GM18508 (cell line): ENCODE data around the gene NKX1-1.

Experiments
- ATAC-seq: cut with Tn5 transposase; IDR thresholded peaks from one replicate; pipeline ENCODE4 v1.9.1; 2021; ENCODE audit warnings: moderate number of reproducible peaks; ENCODE audit not compliant: insufficient read depth, unreplicated experiment

NKX1-1 gene

DNA sequence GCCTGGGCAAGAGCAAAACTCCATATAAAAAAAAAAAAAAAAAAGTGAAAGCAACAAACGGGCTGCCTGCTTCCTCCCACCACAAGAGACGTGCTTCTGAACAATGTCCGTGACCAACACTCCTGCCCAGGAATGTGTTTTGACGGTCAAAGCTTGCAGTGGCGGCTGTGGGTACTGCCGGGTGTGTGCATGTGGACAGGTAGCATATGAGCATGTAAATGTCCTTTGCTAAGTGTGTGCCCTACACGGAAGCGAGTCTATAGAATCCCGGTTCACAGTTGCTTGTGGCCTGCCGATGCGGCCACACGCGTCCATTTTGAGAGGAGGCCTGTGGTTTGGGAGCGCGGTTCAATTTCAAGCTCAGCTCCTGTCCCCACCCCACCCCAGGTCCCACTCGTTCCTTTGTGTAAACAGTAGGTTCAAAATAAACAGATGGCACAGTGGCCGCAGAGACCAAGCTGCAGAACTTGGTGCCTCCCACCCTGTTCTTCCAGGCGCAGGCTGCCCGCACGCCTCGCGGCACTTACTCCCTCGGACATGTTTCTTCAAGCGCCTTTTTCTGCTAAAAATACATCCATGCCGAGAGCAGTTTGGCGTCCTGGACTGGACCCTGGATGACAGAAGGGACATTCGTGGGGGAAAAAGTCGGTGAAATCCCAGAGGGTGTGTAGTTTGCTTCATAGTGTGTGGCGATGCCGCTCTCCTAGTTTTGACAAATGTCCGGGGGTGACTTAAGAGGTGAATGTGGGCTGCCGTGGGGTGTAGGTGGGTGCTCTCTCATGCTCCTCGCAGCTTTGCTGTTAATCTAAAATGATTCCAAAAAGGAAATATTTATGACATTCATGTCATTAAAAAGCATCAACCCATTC, 11.5 kb upstream of the NKX1-1 start:
- ATAC-seq: no peak

DNA sequence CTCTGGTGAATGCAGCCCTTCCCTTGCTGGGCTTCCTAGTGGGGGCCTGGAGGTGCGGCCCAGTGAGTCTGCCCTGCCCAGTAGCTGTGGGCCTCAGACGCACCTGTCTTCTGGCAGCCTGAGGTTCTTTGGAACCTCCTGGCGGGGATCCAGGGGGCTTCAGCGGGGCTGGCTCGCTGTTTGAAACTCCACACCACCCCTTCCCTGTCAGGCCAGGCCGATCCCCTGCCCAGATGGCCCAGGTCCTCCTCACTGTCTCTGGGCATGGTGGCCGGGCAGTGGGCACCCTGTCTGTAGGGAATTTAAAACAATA, 10.7 kb upstream of the NKX1-1 start:
- no peak for ATAC-seq

DNA sequence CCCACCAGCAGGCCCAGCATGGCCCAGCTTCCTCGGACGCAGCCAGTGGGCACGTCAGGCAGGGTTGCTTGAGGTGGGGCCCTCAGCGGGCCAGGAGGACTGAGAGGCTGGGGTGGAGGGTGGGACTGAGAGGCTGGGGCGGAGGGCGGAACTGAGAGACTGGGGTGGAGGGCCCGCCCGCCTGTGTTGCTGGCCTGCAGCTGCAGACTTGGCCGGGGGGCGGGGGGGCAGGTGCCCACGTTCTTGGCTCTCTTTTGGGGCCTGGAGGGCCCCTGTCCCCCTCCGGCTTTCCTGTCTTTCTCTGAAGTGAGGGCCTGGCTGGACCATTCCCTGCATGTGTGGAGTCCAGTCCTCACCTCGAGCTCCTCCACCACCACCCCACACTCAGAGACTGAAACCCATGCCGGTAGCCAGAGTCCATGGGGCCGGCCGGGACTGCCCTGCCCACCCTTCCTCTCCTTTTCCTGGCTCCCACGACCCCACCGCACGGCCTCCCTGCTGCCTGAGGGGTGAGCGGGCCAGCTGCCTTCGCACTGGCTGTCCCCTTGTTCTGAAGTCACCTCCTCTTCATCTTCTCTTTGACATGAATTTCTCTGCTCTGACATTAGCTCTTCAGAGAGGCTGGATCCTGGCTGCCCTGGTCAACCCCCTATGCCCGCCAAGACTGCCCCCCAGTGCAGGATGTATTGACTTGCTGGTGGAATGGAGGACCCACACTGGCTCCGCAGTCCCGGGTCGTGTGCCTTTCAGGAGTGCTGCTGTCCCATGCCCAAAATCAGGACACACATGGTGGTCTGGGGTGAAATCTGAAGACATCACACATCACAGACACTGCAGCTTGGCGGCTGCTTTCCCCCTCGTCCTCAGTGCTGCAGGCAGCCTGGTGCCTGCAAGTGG, 10.1 kb upstream of the NKX1-1 start:
- ATAC-seq: no peak

DNA sequence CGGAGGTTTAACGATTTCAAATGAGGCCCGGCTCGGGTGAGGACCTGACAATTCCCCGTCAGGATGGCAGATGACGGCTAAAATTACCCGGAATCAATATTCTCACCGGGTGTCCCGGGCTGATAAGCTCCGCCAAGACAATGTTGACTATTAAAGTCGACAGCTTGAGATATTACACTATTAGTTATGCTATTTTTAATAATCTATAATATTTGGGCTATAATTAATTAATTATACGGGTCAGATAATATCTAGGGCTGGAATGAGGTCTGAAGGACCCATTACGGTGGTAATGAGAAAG, 9.4 kb upstream of the NKX1-1 start:
- ATAC-seq: no peak

DNA sequence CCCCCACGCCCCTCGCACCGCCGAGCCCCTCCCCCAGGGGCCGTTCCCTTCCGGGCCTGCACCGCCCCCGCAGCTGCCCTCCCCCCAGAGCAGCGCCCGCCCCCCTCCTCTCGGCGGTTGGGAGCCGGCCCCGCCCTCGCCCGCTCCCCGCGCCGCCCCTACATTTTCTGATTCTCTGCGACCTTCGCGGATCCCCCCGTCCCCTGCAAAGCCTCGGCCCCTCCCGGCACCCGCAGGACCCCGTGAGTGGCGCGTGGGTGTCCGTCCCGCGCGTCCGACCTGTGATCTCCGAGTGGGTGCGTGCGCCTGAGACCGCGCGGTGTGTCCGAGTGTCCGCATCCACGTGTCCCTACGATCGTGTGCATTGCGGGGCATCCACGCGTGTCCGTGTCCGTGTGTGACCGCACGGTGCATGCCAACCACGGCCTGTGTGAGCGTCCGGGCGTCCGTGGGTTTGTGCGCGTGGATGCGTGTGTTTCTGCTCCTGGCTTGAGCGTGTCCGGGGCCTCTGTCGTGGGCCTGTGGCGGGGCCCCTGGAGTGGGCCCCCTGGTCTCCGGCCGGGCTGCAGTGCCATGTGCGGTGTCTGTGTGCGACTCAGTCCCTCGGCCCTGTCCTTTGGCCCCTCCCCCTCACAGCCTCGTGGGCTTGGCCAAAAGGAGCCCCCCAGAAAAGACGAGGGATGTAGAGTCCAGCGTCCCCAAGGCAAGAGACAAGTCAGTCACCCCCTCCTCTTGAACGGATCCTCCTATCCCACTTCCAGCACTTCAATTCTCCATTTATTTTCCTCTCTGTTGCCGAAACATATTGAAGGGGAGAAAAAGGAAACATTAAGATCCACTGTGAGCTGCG, 8.8 kb upstream of the NKX1-1 start:
- ATAC-seq: no peak

DNA sequence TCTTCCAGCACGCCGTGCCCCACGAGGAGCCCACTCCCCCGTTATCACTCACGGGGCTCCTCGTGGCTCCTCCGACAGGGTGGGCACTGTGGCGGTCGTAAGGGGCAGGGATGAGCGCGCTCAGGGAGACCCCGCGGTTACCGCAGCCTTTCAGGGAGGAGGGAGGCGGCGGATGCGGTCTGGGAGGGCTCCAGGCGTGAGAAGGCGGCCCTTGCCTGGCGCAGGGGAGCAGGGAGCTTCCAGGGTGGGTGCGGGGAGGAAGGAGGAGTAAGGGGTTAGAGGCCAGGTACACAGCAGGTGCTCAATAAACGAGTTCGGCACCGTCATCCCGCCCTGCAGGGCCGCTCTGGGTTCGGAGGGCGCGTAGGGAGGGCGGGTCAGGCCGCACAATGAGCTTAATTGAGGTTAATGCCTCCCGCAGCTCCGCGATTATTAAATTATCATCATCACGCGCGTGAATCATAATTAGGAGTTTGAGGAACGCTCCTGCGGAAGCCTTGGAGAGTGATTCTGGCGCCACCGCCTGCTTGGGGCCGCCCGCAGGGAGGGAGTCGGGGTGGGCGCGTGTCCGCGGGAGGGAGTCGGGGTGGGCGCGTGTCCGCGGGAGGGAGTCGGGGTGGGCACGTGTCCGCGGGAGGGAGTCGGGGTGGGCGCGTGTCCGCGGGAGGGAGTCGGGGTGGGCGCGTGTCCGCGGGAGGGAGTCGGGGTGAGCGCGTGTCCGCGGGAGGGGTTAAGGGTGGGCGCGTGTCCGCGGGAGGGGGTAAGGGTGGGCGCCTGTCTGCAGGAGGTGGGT, 7.6 kb upstream of the NKX1-1 start:
- ATAC-seq: no peak

DNA sequence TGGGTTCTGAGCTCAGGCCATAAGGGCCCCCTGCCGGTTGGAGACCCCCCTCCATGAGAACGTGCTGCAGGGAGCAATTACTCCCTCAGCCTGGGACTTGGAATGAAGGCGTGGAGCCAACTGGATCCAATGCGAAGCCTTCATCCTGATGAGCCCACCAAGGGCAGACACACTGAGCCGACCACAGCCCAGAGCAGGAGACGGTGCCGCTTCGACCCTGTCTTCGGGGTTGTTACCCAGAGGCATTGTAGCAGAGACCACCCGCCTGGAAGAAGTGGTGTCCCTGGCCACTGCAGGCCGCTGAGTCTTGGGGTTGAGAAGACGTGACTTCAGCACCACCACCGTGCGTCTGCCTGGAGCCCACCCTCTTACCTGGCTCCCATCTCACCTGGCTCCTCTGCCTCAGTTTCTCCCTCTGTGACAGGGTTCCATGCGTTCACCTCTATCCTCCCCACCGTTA, 7.0 kb upstream of the NKX1-1 start:
- ATAC-seq: no peak

DNA sequence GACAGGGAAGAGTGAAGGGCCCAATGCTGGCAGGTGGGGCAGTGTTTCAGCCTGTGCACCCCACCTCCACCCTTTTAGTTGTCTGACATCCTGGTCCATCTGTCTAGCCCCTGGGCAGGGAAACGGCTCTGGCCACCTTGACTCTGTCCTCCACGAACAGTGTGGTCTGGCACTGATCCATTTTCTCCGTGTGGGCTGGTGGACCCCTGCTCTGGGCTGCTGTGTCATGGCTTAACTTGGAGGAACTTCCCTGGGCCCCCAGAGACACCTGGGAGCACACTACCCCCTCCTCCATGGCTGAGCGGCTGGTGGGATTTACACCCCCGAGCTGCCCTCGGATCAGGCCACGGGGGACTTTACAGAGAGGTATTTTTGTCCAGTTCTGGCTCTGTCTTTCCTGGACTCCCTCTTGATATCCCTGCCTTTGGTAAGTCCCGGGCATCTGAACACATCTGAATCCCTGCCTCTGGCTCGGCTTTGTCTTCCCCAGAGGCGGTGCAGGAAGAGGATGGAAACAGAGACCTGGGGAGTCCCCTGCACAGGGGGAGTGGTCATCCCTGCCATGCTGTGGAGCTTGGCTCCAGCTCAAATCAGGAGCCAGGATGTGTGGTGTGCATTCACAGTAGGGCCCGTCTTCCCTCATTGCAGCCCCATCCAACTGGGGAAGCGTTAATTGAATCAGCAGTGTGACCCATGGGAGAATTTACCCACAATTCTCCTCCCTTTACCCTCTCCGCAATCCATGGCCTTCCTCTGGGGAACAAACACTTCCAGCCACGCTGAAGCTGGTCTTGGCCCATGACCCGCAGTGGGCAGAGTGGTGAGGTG, 6.3 kb upstream of the NKX1-1 start:
- ATAC-seq: no peak

DNA sequence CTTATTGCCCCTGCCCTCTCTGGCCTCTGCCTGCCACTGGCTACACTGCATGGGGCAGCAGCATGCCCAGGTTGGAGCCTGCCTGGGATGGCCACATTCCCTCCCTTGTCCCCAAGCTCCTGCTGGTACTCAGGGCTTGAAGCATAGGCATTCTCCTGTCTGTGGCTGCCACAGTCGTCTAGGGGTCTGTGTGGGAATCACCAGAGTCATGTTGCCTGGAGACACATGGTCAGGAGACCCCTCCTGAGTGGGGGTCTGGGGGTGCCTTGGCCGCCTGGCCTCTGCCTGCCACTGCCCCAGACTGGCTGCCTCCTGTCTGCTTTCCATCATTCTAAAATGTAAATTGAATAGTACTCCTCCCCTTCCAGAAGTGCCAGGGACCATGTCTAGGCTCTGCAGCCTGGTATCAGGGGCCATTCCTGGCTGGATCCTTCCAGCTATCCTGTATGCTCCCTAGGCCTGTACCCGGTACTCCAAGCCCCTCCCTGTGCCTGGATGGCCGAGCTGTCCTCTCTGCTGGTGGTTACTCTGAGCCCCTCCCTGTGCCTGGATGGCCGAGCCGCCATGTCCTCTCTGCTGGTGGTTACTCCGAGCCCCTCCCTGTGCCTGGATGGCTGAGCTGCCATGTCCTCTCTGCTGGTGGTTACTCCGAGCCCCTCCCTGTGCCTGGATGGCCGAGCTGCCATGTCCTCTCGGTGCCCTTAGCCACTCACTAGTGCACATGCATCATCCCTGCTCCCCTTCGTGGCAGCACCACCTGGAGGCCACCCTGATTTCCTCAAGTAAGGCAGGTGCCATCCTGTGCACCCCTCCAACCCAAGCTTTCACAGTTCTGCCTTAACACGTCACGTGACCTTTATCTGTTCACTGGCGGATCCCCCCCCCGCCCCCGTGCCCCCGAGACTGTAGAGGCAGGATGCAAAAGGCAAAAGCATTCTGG, 5.5 kb upstream of the NKX1-1 start:
- ATAC-seq: no peak

DNA sequence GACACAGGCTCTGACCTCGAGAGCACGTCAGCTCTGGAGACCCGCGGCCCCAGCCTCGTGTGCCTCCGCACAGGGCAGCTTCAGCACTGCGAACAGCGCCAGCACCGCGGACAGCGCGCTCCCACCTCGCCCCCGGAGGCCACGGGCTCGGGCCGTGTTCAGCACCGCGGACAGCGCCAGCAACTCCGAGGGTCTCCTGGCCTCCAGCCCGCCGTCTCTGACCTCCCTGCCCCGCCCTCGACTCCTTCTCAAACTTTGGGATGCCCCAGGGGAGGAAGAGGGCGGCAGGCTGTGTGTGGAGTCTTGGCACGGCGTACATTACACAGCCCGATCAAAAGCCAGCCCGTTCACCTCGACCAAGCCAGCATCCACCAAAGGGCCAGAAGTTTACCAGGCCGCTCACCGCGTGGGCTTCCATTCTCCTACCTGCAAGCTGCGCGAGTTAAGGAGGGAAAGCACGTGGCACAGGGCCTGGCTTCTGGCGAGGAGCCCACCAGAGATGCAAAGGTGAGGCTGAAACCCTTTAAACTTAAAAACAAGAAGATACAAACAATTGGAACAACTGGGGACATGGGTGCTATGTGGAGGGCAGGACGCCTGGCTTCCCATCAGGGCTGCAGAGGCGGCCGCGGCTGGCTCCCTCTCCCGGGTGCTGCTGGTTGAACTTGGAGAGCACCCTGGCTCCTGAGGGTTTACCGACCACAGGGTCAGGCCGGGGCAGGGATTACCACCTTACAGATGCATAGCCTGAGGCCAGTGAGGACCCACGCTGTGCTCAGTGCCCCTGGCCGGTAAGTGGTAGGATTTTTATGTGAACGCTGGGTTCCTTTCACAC, 4.5 kb upstream of the NKX1-1 start:
- no peak for ATAC-seq

DNA sequence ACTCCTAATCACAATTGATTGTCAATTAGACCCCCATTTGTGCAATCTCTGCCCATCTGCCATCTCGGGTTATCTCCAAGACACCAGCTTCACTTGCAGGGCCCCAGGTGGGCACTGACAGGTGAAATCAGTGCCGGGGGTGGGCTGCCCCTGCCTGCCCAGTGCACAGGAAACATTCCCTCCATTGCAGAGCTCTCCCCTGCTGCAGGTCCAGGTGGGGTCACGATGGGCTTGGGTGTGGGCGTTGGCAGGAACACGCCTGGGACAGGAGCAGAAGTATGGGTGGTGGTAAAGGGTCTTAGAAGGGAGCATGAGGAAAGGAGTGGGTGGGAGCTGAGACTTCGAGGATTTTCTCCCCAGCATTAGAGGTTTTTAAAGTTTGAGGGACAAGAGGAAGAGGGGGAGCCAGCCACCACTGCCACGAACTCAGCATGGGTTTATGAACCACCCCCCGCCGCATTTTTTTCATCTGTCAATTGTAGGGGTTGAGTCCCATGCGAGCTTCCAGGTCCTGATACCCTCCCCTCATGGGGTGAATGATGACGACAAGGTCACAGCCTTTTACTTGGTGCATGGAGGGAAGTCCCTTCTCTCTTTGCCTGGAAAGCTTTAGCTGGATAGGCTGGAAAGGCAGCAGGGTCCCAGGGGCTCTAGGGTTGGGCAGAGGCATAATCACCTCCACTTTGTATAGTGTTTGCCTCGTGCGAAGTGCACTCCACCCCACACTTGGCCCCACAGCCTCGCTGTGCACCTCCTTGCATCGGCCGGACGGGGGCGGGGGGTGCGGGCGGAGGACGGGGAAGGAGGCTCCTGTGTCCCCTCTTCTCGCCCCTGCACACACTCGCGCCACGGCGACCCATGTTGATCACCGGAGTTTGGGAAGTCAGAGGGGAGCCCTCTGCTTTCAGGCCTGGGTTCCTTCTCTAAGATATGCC, 3.5 kb upstream of the NKX1-1 start:
- ATAC-seq: no peak

DNA sequence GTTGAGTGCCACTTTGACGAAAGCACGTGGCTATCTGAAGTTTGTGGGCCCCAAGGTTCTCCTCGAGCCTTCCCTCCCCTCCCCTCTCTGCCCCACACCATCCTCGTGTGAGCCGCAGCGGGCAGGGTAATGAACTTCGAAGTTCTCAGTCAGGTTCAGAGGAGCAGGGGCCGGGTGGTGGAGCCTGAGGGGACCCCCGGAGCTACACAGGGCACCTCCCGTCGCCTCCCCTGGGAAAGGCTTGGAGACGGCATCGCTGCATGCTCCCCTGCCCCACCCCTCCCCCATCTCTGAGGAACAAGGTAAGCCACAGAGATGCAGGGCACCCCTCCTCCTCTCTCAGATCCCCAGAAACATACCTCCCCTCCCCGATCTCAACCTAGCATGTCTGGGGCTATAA, 2.8 kb upstream of the NKX1-1 start:
- no peak for ATAC-seq

DNA sequence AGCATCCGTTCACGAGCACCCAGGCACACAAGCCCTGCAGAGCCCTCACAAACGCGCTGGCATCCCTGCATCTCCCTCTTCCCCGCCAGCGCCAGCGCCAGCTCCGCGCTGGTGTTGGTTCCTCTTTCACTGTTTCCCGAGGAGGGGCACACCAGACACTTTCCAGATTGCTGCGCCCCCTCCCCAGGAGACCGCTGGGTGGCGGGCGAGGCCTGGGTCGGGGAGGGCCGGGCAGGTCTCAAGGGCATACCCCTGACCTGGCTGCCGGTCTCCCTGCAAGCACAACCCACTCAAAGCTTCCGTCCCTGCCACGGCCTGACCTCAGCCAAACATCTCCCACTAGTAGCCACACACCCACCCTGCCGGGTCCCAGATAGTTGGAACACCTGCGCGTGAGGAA, 2.2 kb upstream of the NKX1-1 start:
- no peak for ATAC-seq

DNA sequence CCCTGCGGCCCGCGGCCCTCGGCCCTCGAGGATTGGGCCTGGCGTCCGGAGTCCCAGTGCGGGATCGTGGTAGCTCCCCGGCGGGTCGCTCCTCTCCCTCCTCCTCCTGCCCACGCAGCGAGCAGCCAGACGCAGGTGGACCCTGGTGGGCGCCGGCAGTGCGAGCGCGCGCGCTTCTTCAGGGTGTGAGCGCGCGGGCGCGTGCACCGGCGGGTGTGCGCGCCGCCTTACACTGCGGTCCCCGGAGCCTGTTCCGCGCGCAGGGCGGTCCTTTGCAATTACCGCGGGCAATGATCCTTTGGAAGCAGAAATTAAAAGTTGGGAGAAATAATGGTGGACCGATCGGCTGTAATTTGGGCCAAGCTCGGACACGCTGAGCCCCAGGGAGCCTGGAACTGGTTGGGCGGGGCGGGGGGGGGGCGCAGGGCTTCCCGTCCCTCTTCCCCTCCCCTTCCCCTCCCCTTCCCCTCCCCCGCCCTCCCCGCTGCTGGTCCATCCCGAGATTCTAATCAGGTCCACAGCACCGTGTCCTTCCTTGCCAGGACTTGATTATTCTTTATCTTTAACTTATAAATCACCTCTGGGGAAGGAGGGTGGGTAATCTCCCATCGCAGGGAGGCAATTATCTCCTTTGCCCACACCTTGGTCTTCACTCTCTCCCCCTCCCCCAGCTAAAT, 1.6 kb upstream of the NKX1-1 start:
- no peak for ATAC-seq

DNA sequence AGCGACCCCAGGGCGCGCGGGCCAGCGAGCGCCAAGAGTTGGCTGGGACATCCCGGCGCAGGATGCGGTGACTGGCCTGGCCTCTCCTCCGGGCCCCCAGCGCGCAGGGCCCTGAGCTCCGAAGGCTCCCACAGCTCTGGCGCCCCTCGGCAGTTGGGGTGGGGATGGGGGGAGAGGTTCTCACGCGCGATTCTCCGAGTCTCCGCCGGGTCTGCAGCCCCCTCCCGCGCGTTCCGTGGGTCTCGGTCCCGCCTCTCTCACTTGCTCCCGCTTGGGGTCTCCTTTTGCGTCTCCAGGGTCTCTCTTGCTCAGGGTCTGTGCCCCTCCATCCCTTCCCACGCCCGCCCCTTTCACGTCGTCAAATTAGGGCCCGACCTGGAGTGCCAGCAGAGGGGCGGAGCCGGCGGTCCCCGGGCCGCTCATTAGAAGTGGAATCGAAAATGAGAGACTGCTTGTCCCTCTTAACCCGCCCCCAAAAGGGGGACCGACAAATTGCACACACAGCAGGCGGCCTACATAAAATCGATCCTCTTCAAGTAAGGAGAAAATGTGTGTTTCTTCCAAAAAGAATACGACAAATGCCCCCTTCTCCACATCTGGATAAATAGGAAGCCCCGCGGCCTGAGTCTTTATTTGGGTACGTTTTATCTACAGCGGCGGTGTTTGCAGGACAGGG, 877 bp upstream of the NKX1-1 start:
- no peak for ATAC-seq
